T follicular helper cell (primary cell): ENCODE data around the gene GLDC.
"Not testable (repeated sequence)": the region's sequence is repeated elsewhere in the genome, so short reads cannot be mapped to it uniquely, and the experiment has no call there.

Experiments
- DNase-seq: peaks from one replicate; pipeline ENCODE4 v3.0.0-alpha.2; 2020; ENCODE audit warnings: low read depth
- total RNA-seq, 2 experiments: gene quantifications; one replicate each; lab custom pipeline; 2026; lab: John Stamatoyannopoulos, UW

GLDC gene
- total RNA-seq, result 0.54 to 4.1 reads per million in 2 experiments

DNA sequence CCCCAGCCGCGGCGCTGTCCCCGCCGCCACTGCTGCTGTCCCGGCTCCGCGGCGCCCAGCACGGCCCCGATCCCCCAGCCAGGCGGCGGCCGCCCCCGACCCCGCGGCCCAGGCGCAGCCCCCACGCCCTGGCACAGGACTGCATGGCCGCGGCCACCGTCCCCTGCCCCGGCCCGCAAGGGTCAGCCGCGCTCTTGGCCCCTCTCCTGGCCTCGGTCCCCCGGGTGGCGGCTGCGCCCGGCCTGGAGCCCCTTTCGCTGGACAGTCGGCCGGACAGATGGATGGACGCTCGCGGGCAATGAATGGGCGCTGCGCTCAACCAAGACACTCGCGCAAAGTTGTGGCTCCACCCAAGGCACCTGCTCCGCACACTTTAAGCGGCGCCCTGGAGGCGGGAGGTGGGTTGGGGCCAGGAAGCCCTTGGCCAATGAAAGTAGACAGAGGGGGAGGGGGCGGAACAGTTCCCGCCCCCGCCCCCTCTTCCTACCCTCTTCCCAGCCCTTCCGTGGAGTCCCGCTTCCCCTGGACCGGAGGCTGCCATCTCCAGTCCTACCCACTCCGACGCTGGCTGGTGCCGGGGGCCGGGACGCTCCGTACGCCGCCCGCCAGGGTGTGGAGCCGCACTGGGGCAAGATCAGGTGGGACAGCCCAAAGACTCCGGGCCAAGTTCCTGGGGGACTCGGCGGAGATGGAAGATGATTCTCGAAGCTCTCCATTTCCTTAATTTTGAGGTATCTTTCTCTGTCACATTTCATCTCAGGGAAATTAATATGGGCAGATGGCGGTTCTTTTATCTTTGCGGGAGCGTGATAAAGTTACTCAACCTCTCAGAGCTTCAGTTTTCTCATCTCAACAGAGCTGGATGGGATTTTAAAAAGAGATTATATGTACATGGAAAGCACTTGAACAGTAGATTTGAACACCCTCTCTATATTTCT lies at the start of gene GLDC:
Gene GLDC, minus strand, starts transcription at position 375 of the 938 bp plus-strand sequence. Its CDS starts 230 bp downstream, at position 145.
- peak; percentile 10 for DNase-seq

DNA sequence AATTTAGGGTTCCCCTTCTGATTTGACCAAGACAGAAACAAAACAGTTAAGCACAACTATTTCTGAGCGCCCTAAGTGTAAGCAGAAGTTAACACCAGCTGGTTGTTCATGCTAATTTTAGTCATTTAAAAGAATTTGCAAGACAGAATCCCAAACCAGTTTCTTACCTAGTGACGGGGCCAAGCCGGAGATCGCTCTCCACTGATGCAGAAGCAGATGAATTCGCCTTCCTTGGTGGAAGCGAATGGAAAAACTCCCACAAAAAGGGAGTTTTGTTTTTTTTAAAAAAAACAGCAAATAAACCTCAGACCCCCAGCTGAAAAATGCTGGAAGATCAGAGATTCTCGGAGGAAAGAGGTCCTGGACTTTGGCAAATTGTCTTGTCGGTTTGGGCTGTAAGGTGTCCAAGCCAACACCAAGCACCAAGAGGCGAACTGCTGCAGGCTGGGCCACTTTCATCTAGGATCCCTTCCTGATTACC lies 47.4 kb upstream of the GLDC start:
- no peak for DNase-seq

DNA sequence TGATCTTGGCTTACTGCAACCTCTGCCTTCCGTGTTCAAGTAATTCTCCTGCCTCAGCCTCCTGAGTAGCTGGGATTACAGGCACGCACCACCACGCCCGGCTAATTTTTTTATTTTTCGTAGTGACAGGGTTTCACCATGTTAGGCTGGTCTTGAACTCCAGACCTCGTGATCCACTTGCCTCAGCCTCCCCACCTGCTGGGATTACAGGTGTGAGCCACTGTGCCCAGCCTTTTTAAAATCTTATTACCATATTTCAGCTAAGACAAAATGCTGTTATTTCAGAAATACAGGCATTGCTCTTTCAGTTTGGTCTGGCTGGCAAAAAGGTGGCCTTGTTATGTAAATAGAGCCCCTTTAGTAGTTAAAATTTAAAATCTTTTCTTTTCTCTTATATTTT lies 46.9 kb upstream of the GLDC start:
- no peak for DNase-seq

DNA sequence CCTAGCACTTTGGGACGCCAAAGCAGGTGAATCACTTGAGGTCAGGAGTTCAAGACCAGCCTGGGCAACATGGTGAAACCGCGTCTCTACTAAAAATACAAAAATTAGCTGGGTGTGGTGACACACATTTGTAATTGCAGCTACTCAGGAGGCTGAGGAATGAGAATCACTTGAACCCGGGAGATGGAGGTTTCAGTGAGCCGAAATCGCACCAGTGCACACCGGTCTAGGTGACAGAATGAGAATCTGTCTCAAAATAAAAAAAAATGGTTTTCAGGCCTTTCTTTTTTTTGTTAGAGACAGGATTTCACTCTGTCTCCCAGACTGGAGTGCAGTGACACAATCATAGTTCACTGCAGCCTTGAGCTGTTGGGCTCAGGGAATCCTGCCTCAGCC lies 45.1 kb upstream of the GLDC start:
- DNase-seq, result not testable (repeated sequence)

DNA sequence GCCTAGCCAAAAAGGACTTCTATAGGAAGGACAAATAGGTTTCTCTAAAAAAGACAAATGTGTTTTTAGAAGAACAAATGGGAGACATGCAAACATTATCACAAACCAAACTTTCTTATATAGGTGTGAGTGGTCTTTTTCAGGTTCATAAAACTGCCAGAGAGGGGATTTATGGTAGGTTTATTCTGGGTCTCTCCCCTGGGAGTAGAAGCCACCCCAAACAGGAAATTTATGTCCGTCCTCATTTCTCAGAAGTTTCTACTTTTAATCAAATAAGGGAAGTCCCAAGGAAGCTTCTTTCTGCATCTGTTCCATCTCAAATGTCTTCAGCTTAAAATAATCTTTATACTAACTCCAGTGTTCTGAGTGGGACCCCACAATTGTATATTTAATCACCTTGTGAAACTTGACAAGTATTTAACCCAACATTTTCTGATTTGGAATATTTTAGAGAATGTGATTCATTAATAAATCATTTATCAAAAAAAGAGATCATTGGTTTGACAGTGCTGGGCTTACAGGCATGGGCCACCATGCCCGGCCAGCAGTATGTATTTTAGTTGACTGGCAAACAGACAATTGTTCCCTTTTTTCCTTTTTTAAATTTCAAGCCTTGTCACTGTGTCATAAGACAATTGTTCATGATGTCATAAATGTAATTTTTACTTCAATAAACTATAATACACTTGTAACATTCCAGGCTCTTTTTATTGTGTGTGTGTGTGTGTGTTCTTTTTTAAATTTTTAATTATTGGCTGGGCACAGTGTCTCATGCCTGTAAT lies 44.6 kb upstream of the GLDC start:
- DNase-seq, result no peak

DNA sequence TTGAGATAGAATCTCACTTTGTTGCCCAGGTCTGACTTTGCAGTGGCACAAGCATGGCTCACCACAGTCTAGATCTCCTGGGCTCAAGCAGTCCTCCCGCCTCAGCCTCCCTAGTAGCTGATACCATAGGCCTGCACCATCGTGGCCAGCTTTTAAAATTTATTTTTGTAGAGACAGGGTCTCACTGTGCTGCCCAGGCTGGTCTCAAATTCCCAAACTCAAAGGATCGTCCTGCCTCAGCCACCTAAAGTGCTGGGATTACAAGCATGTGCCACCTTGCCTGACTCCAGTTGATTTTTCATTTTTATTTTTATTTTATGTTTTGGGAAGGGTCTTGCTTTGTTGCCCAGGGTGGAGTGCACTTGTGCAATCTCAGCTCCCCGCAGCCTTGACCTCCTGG lies 41.7 kb upstream of the GLDC start:
- no peak for DNase-seq

DNA sequence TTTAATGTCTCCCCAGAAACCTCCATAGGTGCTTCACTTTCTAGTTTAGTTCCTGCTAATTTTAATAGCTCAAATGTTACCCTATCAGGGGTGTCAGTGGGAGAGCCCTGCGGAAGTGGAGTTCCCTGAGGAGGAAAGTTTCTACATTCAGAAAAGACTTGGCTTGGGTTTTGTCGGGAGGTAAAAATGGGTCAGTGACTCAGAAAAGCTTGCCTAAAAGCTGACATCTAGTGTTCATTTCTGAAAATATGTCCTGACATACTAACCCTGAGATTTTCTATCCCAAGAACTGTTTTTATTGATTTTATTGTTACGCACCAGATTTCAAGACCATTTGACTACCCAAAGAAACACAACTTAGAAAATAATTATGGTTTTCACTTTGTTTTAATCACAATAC lies 40.9 kb upstream of the GLDC start:
- DNase-seq, result no peak

DNA sequence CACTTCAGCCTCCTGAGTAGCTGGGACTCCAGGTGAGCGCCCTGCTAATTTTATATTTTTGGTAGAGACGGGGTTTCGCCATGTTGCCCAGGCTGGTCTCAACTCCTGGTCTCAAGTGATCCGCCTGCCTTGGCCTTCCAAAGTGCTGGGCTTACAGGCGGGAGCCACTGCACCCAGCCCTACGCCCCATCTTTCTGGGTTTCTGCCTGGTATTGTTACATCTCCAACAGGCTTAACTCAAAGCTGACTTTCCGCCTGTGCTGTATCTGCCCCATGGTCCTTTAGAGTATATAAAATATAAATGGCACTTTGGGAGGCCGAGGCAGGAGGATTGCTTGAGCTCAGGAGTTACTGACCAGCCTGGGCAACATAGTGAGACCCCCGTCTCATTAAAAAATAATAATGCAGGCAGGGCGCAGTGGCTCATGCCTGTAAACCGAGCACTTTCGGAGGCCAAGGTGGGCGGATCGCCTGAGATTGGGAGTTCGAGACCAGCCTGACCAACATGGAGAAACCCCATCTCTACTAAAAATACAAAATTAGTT lies 36.5 kb upstream of the GLDC start:
- no peak for DNase-seq

DNA sequence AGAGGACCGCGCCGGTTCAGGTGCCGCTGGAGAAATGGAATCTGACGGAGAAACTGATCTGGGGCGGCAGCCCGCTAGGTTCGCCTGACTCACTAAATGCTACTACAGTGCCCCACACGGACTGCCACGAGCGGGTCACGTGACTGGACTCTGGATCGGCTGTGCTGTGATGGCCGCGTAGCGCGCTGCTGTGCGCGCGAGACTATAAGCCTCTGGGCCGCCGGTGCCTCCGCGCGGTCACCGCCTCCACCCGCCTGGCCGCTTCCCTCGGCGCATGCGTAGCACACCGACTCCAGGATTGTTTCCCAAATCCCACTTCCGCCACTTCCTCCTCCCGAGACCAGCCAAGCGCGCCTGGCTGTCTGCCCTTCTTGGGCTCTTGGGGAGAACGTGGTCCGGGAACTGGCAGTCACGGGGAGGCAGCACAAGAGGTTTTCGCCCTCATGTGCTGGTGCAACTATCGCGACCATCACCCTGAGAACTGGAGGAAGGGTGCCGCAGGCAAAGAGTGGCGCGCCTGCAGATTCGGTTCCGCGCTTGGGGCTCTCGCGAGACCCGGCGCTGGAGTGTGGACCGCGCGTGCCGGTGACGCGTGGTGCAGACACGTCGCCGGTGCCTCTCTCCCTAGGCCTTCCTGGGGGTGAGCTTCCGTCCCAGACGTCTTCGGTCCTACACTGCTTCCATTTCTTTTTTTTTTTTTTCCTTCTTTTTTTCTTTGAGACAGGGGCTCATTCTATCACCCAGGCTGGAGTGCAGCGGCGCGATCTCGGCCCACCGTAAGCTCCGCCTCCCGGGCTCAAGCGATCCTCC lies 35.8 kb upstream of the GLDC start:
- peak; percentile 83 for DNase-seq

DNA sequence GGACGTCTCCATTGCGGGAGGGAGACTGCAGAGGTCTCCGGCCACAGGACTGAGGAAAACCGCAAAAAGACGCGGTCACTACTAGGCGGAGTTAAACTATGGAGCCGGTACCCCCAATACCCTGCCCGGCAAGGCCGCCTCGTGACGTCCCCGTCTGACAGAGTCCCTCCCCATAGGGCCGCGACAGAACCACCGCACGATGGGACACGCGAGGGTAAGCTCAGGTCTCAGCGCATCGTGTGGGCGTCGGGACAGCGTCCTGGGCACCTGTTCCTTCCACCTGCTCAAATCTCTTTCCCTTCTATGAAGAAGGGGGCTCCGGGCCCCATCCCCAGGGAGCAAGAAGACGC lies 35.2 kb upstream of the GLDC start:
- DNase-seq, result peak; percentile 37

DNA sequence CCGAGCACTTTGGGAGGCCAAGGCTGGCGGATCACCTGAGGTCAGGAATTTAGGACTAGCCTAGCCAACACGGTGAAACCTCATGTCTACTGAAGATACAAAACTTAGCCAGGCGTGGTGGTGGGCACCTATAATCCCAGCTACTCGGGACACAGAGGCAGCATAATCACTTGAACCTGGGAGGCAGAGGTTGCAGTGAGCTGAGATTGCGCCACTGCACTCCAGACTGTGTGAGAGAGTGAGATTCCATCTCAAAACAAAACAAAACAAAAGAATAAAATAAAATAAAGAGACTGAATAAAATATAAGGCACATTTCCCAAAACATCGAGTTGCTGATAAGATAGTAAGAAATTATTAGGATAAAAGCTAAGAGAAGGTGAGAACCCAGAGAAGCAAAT lies 32.3 kb upstream of the GLDC start:
- no peak for DNase-seq

DNA sequence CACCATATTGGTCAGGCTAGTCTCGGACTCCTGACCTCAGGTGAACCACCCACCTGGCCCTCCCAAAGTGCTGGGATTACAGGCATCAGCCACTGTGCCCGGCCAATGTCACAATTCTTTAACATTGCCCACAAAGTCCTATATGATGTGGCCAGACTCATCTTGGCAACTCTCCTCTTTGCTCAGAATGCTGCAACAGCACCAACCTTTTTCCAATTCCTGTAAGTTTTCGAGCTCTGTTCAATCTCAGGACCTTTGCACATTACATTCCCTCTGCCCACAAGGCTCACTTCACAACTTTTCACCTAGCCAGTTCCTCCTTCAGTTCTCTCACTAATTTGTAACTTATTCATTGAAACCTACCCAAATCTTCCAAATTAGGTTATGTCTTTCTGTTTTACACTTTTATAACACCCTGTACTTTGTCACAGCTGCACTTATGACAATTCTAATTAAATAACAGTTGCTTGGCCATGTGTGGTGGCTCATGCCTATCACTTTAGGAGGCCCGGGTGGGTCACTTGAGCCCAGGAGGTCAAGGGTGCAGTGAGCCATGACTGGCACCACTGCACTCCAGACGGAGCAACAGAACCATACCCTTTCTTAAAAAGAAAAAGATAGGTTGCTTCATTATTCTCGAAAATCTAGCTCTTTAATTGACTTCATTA lies 30.9 kb upstream of the GLDC start:
- DNase-seq, result no peak

DNA sequence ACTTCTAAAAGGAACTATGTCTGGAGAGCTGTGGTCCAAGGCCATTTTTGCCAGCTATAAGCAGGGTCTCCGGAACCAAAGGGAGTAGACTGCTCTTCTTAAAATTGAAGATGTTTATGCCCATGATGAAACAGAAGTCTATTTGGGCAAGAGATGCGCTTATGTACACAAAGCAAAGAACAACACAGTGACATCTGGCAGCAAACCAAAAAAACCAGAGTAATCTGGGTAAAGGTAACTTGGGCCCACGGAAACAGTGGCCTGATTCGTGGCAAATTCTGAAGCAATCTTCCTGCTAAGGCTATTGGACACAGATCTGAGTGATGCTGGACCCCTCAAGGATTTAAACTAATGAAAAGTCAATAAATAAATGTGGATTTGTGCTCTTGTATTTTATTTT lies 29.7 kb upstream of the GLDC start:
- no peak for DNase-seq

DNA sequence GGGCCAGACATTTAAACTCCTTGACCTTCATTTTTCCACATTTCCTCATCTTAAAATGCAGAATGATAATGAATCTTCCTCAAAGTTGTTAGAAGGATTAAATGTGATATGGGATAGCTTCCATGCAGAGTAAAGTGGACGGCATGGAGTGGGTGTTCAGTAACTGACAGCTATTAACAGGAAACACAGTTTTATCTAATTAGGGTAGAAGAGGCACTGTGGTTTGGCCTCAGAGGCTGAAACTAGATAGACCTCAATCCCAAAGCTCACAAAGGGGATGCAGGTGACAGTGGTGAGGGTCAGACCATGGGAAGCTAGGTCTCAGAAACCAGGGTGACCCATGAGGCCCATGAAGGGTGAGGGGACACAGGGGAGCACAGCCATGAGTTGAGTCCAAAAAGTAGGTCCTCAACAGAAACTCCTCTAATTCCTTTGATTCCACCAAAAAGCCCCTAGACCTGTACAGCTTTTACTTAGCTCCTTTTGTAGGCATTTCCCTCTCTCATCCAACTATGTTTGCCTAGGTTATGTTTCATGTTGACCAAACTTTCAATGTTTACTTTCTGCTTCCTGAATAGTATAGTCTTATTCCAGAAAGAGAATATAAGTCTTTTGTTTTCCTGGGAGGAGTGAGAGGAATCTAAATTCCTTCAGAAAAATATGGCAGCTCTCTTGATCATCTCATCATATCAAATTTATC lies 27.9 kb upstream of the GLDC start:
- no peak for DNase-seq

DNA sequence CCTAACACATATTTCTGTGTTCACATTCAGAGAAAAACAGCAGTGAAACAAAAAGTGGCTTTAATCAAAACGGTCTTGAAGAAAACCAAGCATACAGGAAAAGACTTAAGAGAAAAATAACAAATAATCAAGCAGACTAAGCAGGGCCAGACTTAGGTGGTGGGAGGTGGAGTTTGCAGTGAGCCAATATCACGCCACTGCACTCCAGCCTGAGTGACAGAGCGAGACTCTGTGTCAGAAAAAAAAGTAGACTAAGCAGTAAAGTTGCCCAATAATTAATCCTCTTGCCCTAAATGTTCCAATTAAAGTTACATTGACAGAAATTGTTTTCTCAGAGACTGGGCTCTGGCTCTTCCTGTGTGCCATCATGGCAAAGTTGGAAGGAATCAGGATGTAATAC lies 26.6 kb upstream of the GLDC start:
- no peak for DNase-seq

DNA sequence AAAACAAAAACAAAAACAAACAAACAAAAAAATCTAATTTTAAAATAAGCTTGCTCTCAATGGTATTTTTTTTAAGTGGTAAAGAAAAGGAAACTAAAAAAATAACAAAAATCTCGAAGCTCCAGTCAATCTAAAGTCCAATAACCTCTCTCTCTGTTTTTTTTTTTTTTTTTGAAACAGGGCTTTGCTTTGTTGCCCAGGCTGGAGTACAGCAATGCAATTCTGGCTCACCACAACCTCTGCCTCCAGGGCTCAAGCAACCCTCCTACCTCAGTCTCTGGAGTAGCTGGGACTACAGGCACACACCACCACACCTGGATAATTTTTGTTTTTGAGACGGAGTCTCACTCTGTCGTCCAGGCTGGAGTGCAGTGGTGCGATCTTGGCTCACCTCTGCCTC lies 25.9 kb upstream of the GLDC start:
- no peak for DNase-seq

DNA sequence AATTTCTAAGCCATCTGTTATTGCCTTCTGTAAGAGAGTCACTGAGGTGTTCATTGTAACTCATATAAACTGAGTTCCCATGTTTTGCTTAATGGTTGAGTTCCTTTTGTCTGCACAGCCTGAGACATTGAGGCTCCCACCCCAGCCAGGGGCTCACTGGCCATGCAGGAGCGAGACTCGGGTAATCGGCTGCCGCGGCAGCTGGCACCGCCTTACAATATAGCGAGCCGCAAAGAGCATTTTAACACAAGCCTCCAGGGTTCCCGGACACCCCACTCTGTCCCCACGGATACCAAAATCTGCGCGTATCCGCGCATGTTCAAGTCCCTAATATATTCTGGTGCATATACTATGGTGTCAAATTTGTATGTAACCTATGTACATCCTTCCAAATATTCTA lies 24.4 kb upstream of the GLDC start:
- no peak for DNase-seq

DNA sequence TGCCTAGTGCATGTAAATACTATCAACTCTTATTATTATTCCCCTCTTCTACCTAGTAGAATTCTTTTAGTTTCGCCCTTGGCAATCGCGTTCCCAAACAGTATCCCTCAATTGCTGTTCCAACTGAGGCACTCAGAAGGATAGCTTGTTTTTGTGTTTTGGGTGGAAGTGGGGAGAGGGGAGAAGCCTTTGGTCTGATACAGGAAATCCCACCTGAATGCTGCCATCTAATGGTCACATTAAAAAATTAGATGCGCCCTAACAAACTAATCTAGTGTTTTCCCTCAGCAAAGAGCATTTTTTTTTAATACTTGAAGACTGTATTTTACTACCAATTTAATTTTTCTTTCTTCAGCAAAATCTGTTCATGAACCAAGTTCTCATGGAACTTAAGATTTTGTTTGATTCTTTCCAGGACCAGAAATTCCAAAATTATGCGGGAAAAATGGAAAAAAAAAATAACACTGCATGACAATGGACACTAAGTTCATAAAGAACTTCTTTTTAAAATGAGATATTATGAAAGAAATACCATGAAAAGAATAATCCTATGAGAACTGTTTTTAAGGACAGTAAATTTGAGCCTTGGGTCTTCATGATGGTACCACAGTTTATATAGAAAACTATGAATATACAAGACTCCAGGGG lies 22.2 kb upstream of the GLDC start:
- DNase-seq, result no peak

DNA sequence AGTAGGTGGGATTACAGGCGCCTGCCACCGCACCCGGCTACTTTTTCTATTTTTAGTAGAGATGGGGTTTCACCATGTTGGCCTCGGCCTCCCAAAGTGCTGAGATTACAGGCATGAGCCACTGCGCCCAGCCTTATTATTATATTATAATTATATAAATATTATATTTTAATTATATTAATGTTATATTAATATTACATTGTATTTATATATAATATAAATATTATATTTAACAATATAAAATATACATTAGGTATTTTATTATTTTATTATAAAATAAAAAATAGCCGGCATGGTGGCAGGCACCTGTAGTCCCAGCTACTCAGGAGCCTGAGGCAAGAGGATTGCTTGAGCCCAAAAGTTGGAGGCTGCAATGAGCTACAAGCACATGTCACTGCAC lies 21.6 kb upstream of the GLDC start:
- DNase-seq, result no peak

DNA sequence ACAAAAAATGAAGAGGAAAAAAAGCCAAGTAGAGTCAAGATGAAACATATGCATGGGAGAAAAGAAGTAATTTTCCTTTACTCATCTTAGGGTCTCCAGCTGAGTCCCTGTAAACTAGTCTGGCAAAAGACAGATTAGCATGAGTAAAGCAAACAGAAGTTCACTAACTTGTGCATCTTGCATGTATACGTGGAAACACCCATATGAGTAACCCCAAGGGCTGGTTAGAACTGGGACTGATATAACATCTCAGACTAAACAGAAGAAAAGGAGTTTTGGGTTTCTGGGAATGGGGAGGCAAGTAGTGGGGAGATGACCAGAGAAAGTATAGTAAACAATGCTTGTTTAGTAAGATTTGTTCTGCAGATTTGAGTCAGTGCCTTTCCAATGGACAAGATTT lies 20.1 kb upstream of the GLDC start:
- DNase-seq, result no peak
